Common myeloid progenitor, CD34-positive (primary cell): ENCODE measurements around the gene L3HYPDH.

ENCODE experiments used
- CTCF ChIA-PET: fragments of 350-600 bp; sonication (Branson Sonifier 250); formaldehyde crosslinking; loops from one replicate; lab custom pipeline; 2021; ENCODE audit warnings: antibody characterized with exemption; lab: Charles Lee
- POLR2A ChIA-PET: fragments of 350-600 bp; sonication (Branson Sonifier 250); formaldehyde crosslinking; loops from one replicate; lab custom pipeline; 2021; ENCODE audit warnings: antibody characterized with exemption; lab: Charles Lee
- DNase-seq, 3 donors: peaks; one replicate each; pipeline versions ENCODE4 v3.0.0 to v3.0.0-alpha.2; 2013
- H3K27ac ChIP-seq, 2 experiments: 1 replicate in 1 of 2; 2 replicates in 1 of 2; pipeline ENCODE4 v1.7.0; 2013; ENCODE audit warnings: inconsistent platforms in 2 of 2, low read length in 2 of 2, mild to moderate bottlenecking in 2 of 2, low read depth in 1 of 2, moderate library complexity in 1 of 2; ENCODE audit not compliant: severe bottlenecking in 2 of 2, insufficient read depth in 1 of 2, poor library complexity in 1 of 2
- H3K27me3 ChIP-seq, 5 experiments: replicated peaks in 2 of 5; 1 replicate in 3 of 5; 2 replicates in 2 of 5; pipeline versions ENCODE4 v1.6.1 to v1.7.0; 2013; ENCODE audit warnings: low read length in 4 of 5, mild to moderate bottlenecking in 2 of 5, moderate library complexity in 2 of 5, inconsistent platforms in 1 of 5; ENCODE audit not compliant: insufficient read depth in 5 of 5, control insufficient read depth in 4 of 5
- H3K36me3 ChIP-seq, 4 experiments: 1 replicate in 2 of 4; 2 replicates in 2 of 4; pipeline versions ENCODE4 v1.6.1 to v1.7.0; 2013; ENCODE audit warnings: low read length in 3 of 4, control low read depth in 1 of 4, mild to moderate bottlenecking in 1 of 4; ENCODE audit not compliant: control insufficient read depth in 4 of 4, insufficient read depth in 4 of 4
- H3K4me1 ChIP-seq, 4 experiments: 1 replicate in 3 of 4; 2 replicates in 1 of 4; pipeline versions ENCODE4 v1.6.1 to v1.7.1; 2013; ENCODE audit warnings: low read length in 3 of 4, mild to moderate bottlenecking in 3 of 4, control low read depth in 1 of 4, inconsistent platforms in 1 of 4, moderate library complexity in 1 of 4; ENCODE audit not compliant: control insufficient read depth in 4 of 4, insufficient read depth in 4 of 4; ENCODE audit errors: control extremely low read depth in 1 of 4
- H3K4me3 ChIP-seq, 7 experiments: 1 replicate in 4 of 7; 2 replicates in 3 of 7; pipeline versions ENCODE4 v1.5.1 to v1.7.0; 2013; ENCODE audit warnings: mild to moderate bottlenecking in 7 of 7, low read length in 6 of 7, moderate library complexity in 6 of 7, inconsistent platforms in 2 of 7, low read depth in 2 of 7, control low read depth in 1 of 7; ENCODE audit not compliant: insufficient read depth in 4 of 7, control insufficient read depth in 1 of 7; ENCODE audit errors: extremely low read depth in 1 of 7
- H3K9me3 ChIP-seq, 5 experiments: 1 replicate in 4 of 5; 2 replicates in 1 of 5; pipeline versions ENCODE4 v1.6.1 to v1.7.1; 2013; ENCODE audit warnings: low read length in 4 of 5, mild to moderate bottlenecking in 2 of 5, inconsistent platforms in 1 of 5, low read depth in 1 of 5, moderate library complexity in 1 of 5; ENCODE audit not compliant: control insufficient read depth in 4 of 5, insufficient read depth in 2 of 5; ENCODE audit errors: control extremely low read depth in 1 of 5
- WGBS: methylation state at CpG from one replicate; pipeline ENCODE4 v1.1.5; 2013; ENCODE audit not compliant: insufficient coverage; 5-methylcytosine and 5-hydroxymethylcytosine counted together

The L3HYPDH gene

DNA sequence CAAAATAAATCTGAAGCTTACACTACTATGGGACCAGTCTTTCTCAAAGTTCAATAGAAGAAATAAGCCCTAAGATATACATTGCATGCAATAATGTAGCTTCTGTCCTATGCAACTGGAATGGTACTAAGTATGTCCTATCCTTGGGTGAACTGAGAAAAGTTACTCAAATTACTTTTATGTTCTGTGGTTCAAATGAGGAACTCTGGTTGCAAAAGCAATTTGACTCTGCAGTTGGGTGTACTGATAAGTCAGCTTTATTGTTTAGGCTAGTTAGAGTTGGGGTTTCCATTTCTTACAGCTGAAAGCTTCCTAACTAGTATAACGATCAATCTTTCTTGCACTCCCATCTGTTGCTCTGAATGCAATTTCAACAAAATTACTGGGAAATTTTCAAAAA is 48.2 kb downstream of the L3HYPDH start:
- H3K9me3 ChIP-seq: no peaks in the 10 kb centered on the region
- ChIA-PET CTCF (interaction anchor here (1.3 to 3.3 kb wide), 2 partner anchors 8 to 309 kb away, joined by 4 to 13 read pairs; no protein-coding TSS in a partner anchor), POLR2A (no interaction called here)
- DNase-seq: peak in 2 of 3 donors; percentile 34 to 44
- no peak overlapping the region for H3K4me3 ChIP-seq
- WGBS: 70% methylated on average over 1 of the region's 1 CpG
- no peaks in the 10 kb centered on the region for H3K36me3 ChIP-seq
- H3K4me1 ChIP-seq: peaks cover 0 to 11% (median 0%) of the 10 kb centered on the region in 4 experiments
- H3K27me3 ChIP-seq: no peaks in the 10 kb centered on the region
- H3K27ac ChIP-seq: no peak overlapping the region

- ChIA-PET CTCF (interaction anchor here (1.3 to 3.3 kb wide), 2 partner anchors 9 to 308 kb away, joined by 4 to 13 read pairs; no protein-coding TSS in a partner anchor), POLR2A (no interaction called here)
These were observed 49.1 kb downstream of the L3HYPDH start for GRCh38 chr14:59435101-59435500.

GRCh38 chr14:59429790-59430189 is 54.4 kb downstream of the L3HYPDH start:
- WGBS: 100% methylated on average over 1 of the region's 4 CpGs
- no peaks in the 10 kb centered on the region for H3K27me3 ChIP-seq
- no peaks in the 10 kb centered on the region for H3K36me3 ChIP-seq
- no peak for DNase-seq
- H3K9me3 ChIP-seq: no peaks in the 10 kb centered on the region
- no peak overlapping the region for H3K27ac ChIP-seq
- POLR2A ChIA-PET: no interaction called here
- H3K4me3 ChIP-seq: no peak overlapping the region
- CTCF ChIA-PET: interaction anchor here (0.8 to 2.5 kb wide), 5 partner anchors 8 to 304 kb away, joined by 3 to 12 read pairs (median 6); no protein-coding TSS in a partner anchor
- H3K4me1 ChIP-seq: peaks cover 0 to 20% (median 4%) of the 10 kb centered on the region in 4 experiments

More at GRCh38 chr14:59435101-59435500, 49.1 kb downstream of the L3HYPDH start:
- Histone ChIP-seq H3K36me3 (no peaks in the 10 kb centered on the region), H3K4me3 (no peak overlapping the region), H3K27me3 (no peaks in the 10 kb centered on the region), H3K27ac (no peak overlapping the region), H3K4me1 (peaks cover 0 to 11% (median 0%) of the 10 kb centered on the region in 4 experiments), H3K9me3 (no peaks in the 10 kb centered on the region)
- no peak for DNase-seq
- no CpG with 5 or more reads among the region's 3 CpGs for WGBS

GRCh38 chr14:59428581-59429012 is 55.6 kb downstream of the L3HYPDH start:
- Histone ChIP-seq H3K9me3 (no peaks in the 10 kb centered on the region), H3K27me3 (no peaks in the 10 kb centered on the region), H3K36me3 (no peaks in the 10 kb centered on the region), H3K4me3 (no peak overlapping the region), H3K27ac (no peak overlapping the region), H3K4me1 (peaks cover 0 to 20% (median 4%) of the 10 kb centered on the region in 4 experiments)
- ChIA-PET POLR2A (no interaction called here), CTCF (interaction anchor here (1.1 to 2.5 kb wide), 6 partner anchors 11 to 303 kb away, joined by 3 to 12 read pairs (median 5); no protein-coding TSS in a partner anchor)
- DNase-seq: peak in 1 of 3 donors; percentile 9
- 100% methylated on average over 1 of the region's 1 CpG for WGBS

DNA sequence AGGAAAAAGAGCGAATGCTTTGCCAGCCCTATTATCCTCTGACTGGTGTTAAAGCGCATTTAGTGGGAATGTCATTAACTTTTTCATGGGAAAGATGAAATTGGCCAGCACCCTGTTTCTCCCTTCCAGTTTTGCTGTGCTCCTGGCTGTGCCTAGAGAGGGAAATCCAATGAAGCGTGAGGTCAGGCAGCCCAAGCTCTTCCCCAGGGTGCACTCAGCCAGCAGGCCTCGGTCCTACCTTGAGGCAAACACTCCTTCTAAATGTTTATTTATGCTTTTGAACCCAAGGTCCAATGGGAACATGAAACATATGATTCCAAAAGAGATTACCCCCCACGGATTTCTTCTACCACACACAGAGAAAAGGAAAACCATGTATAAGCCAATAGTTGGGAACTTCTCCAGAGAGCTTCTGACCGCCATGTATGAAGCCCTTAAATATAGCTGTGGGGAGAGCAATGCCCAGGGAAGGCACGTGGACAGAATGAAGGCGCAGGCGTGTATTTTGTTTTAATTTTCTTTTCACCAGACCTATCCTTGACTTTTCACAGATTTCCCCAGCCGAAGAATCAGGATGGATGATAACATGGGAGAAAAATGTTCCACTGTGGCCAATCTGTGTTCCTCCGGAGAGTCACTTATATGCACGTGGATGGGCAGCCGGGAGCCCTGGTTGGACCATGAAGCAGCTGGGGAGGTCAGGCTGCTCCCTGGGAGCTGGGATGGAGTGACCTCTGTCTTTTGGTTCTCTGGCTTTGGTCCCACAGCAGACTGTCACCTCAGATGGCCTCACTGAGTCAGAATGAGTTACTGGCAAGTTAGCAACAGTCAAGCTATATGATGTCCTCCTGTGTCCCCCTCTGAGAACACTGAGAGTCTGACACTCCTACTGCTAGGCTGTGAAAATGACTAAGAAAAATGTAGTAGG is 56.3 kb downstream of the L3HYPDH start:
- POLR2A ChIA-PET: no interaction called here
- H3K4me1 ChIP-seq: peaks cover 0 to 20% (median 4%) of the 10 kb centered on the region in 4 experiments
- 98% methylated on average over 6 of the region's 13 CpGs for WGBS

GRCh38 chr14:59425322-59425935 is 58.8 kb downstream of the L3HYPDH start:
- H3K27ac ChIP-seq: no peak overlapping the region
- ChIA-PET POLR2A (no interaction called here), CTCF (interaction anchor here (0.9 to 1.6 kb wide), 3 partner anchors 57 to 299 kb away, joined by 3 to 4 read pairs (median 3); no protein-coding TSS in a partner anchor)
- DNase-seq: no peak
- H3K36me3 ChIP-seq: no peaks in the 10 kb centered on the region
- peaks cover 0 to 20% (median 4%) of the 10 kb centered on the region in 4 experiments for H3K4me1 ChIP-seq
- no peak overlapping the region for H3K4me3 ChIP-seq
- H3K9me3 ChIP-seq: no peaks in the 10 kb centered on the region
- 80% methylated on average over 1 of the region's 3 CpGs for WGBS
- H3K27me3 ChIP-seq: no peaks in the 10 kb centered on the region

More for the DNA sequence above, 56.3 kb downstream of the L3HYPDH start:
- Histone ChIP-seq H3K36me3 (no peaks in the 10 kb centered on the region), H3K27me3 (no peaks in the 10 kb centered on the region), H3K9me3 (no peaks in the 10 kb centered on the region), H3K27ac (no peak overlapping the region), H3K4me3 (no peak overlapping the region)
- CTCF ChIA-PET: interaction anchor here (1.1 to 2.5 kb wide), 6 partner anchors 11 to 302 kb away, joined by 3 to 12 read pairs (median 5); no protein-coding TSS in a partner anchor
- DNase-seq: no peak
